G401 (cell line): ENCODE measurements around the gene AWAT2. TPM values are rescaled to one million over a fixed set of nuclear protein-coding genes. Genes with fewer than 3 reads are reported as not detected.
"Not testable (repeated sequence)": the region's sequence is repeated elsewhere in the genome, so short reads cannot be mapped to it uniquely, and the experiment has no call there.

ENCODE experiments used
- DNase-seq: peaks from one replicate; pipeline ENCODE4 v3.0.0-alpha.2; 2015; ENCODE audit warnings: low spot score
- in situ Hi-C: cut with HindIII; loops from 2 replicates; pipeline ENCODE4 v1.10.0; 2016; ENCODE audit warnings: low sequenced_read_pairs, mixed read lengths
- total RNA-seq: library from RNA; depleted of rRNA; stranded (reverse); fragments of >200 nt; shearing (Covaris generic); gene quantifications from 2 replicates; pipeline ENCODE4 v1.2.3, GENCODE V29; 2014; rRNA removed

Gene AWAT2
- total RNA-seq, 1 experiment from 2014 or later: not detected

- in situ Hi-C loops: no loop called here
- DNase-seq: no peak
These were observed 40.7 kb downstream of the AWAT2 start for GRCh38 chrX:70009049-70009448.

GRCh38 chrX:70007946-70008345 is 41.8 kb downstream of the AWAT2 start:
- in situ Hi-C loops: no loop called here
- DNase-seq: no peak

GRCh38 chrX:70001708-70002341 is 47.9 kb downstream of the AWAT2 start:
- in situ Hi-C loops: no loop called here

GRCh38 chrX:70001269-70001668 is 48.5 kb downstream of the AWAT2 start:
- peak; percentile 1 for DNase-seq
- in situ Hi-C loops: no loop called here

More at GRCh38 chrX:70001708-70002341, 47.9 kb downstream of the AWAT2 start:
- DNase-seq: no peak

- DNase-seq, in situ Hi-C loops: not testable (repeated sequence)
These were observed 51.4 kb downstream of the AWAT2 start for GRCh38 chrX:69998299-69998698.

GRCh38 chrX:69996113-69996468 is 53.6 kb downstream of the AWAT2 start:
- DNase-seq: no peak
- in situ Hi-C loops: no loop called here

- no peak for DNase-seq
- in situ Hi-C loops: no loop called here
These were observed 54.2 kb downstream of the AWAT2 start for GRCh38 chrX:69995362-69996112.

- in situ Hi-C loops: no loop called here
- DNase-seq: no peak
These were observed 56.2 kb downstream of the AWAT2 start for GRCh38 chrX:69993494-69993893.

- in situ Hi-C loops: no loop called here
These were observed 58.1 kb downstream of the AWAT2 start for GRCh38 chrX:69991685-69992084.

More at GRCh38 chrX:69991685-69992084, 58.1 kb downstream of the AWAT2 start:
- no peak for DNase-seq

Other genes starting within 250 kb of the AWAT2 start
- gene OTUD6A, start 12.5 kb upstream of the AWAT2 start, total RNA-seq: not detected in 2 replicates
- gene IGBP1, start 83.5 kb upstream of the AWAT2 start, total RNA-seq: 80.9 and 87.3 TPM in 2 replicates
- not detected in 2 replicates for gene DGAT2L6, start 127.5 kb upstream of the AWAT2 start, total RNA-seq
- not detected in 2 replicates for gene AWAT1, start 184.7 kb upstream of the AWAT2 start, total RNA-seq
- gene P2RY4, start 210.3 kb upstream of the AWAT2 start, total RNA-seq: 0.20 TPM in 1 of 2 replicates, not detected in the other
- gene ARR3, start 218.4 kb upstream of the AWAT2 start, total RNA-seq: not detected in 2 replicates
- gene RAB41, start 232.2 kb upstream of the AWAT2 start, total RNA-seq: not detected in 2 replicates
- 38.8 and 55.4 TPM in 2 replicates for gene PDZD11, start 240.0 kb upstream of the AWAT2 start, total RNA-seq
- gene KIF4A, start 240.2 kb upstream of the AWAT2 start, total RNA-seq: 33.4 and 38.1 TPM in 2 replicates